HG02981 (cell line): ENCODE data around the gene RNF126.
A peak's percentile ranks its signal among the peaks of the same experiment; 100 is the strongest.
"Not testable (repeated sequence)": the region's sequence is repeated elsewhere in the genome, so short reads cannot be mapped to it uniquely, and the experiment has no call there.

Experiments
- ATAC-seq: cut with Tn5 transposase; IDR thresholded peaks from one replicate; pipeline ENCODE4 v1.9.1; 2021; ENCODE audit warnings: mild to moderate bottlenecking, moderate library complexity; ENCODE audit not compliant: unreplicated experiment

The RNF126 gene

GRCh38 chr19:662962-663681 is at the start of gene RNF126:
Gene RNF126, minus strand, starts transcription at chr19:663214. Its CDS starts 93 bp downstream, at chr19:663121.
- ATAC-seq, result peak; percentile 52

GRCh38 chr19:711254-711653 is 48.2 kb upstream of the RNF126 start:
- ATAC-seq, result no peak

GRCh38 chr19:710767-711166 is 47.8 kb upstream of the RNF126 start:
- ATAC-seq, result no peak

- ATAC-seq, result no peak
Observed at GRCh38 chr19:709965-710571, 47.1 kb upstream of the RNF126 start.

GRCh38 chr19:709196-709964 is 46.4 kb upstream of the RNF126 start:
- ATAC-seq, result no peak

GRCh38 chr19:708154-709143 is 45.4 kb upstream of the RNF126 start, which contains the start of gene PALM:
Gene PALM, plus strand, starts transcription at chr19:708935. Its CDS starts 212 bp downstream, at chr19:709147.
- no peak for ATAC-seq

- no peak for ATAC-seq
Observed at GRCh38 chr19:704447-704741, 41.4 kb upstream of the RNF126 start.

- no peak for ATAC-seq
Observed at GRCh38 chr19:703651-704446, 40.8 kb upstream of the RNF126 start.

GRCh38 chr19:703329-703650 is 40.3 kb upstream of the RNF126 start:
- ATAC-seq, result no peak

GRCh38 chr19:702847-703246 is 39.8 kb upstream of the RNF126 start:
- ATAC-seq, result not testable (repeated sequence)

- not testable (repeated sequence) for ATAC-seq
Observed at GRCh38 chr19:699885-700284, 36.9 kb upstream of the RNF126 start.

GRCh38 chr19:698529-698928 is 35.5 kb upstream of the RNF126 start:
- not testable (repeated sequence) for ATAC-seq

GRCh38 chr19:695352-695949 is 32.4 kb upstream of the RNF126 start, which contains the start of gene PRSS57:
Gene PRSS57, minus strand, starts transcription at chr19:695452. Its CDS starts 22 bp downstream, at chr19:695430.
- ATAC-seq, result no peak

- ATAC-seq, result no peak
Observed at GRCh38 chr19:694481-695351, 31.7 kb upstream of the RNF126 start.

- ATAC-seq, result no peak
Observed at GRCh38 chr19:690203-690602, 27.2 kb upstream of the RNF126 start.

GRCh38 chr19:688992-689391 is 26.0 kb upstream of the RNF126 start:
- no peak for ATAC-seq

- ATAC-seq, result no peak
Observed at GRCh38 chr19:688214-688613, 25.2 kb upstream of the RNF126 start.

GRCh38 chr19:687569-688166 is 24.7 kb upstream of the RNF126 start:
- no peak for ATAC-seq
